Measurements from ENCODE around the gene EXOC6B. TPM values are rescaled to one million over a fixed set of nuclear protein-coding genes. Genes with fewer than 3 reads are reported as not detected.

Gene EXOC6B
- total RNA-seq, 1 donor from 2014 or later: 46.1 TPM

- Mint-ChIP-seq H3K27ac (no peak overlapping the region), H3K36me3 (peaks cover 12% of the 10 kb centered on the region), H3K4me3 (no peak overlapping the region), H3K4me1 (ENCODE audit: unreplicated experiment) (peaks cover 18% of the 10 kb centered on the region), H3K9me3 (no peaks in the 10 kb centered on the region), H3K27me3 (no peaks in the 10 kb centered on the region)
- TF ChIP-seq CTCF (conservative IDR thresholded peaks at IDR 0.05): no peak
- DNase-seq (ENCODE audit: extremely low spot score, unreplicated experiment): no peak
These were observed 150.6 kb downstream of the EXOC6B start for GRCh38 chr2:72674982-72675915.

- Mint-ChIP-seq H3K27me3 (no peaks in the 10 kb centered on the region), H3K4me1 (ENCODE audit: unreplicated experiment) (peaks cover 18% of the 10 kb centered on the region), H3K9me3 (no peaks in the 10 kb centered on the region), H3K36me3 (peaks cover 20% of the 10 kb centered on the region), H3K4me3 (no peak overlapping the region), H3K27ac (no peak overlapping the region)
- no peak for DNase-seq (ENCODE audit: extremely low spot score, unreplicated experiment)
- TF ChIP-seq CTCF (conservative IDR thresholded peaks at IDR 0.05): no peak
These were observed 152.6 kb downstream of the EXOC6B start for GRCh38 chr2:72673279-72673678.

GRCh38 chr2:72669121-72669520 is 156.7 kb downstream of the EXOC6B start:
- Mint-ChIP-seq H3K9me3 (peaks cover 10% of the 10 kb centered on the region), H3K27ac (no peak overlapping the region), H3K36me3 (peaks cover 46% of the 10 kb centered on the region), H3K4me3 (no peak overlapping the region), H3K4me1 (ENCODE audit: unreplicated experiment) (no peaks in the 10 kb centered on the region), H3K27me3 (no peaks in the 10 kb centered on the region)
- TF ChIP-seq CTCF (conservative IDR thresholded peaks at IDR 0.05): no peak
- DNase-seq (ENCODE audit: extremely low spot score, unreplicated experiment): no peak

- no peak for DNase-seq (ENCODE audit: extremely low spot score, unreplicated experiment)
- no peaks in the 10 kb centered on the region for H3K27me3 Mint-ChIP-seq
- H3K36me3 Mint-ChIP-seq: peaks cover 46% of the 10 kb centered on the region
- H3K9me3 Mint-ChIP-seq: peaks cover 10% of the 10 kb centered on the region
- no peak overlapping the region for H3K27ac Mint-ChIP-seq
- no peak overlapping the region for H3K4me3 Mint-ChIP-seq
- TF ChIP-seq CTCF (conservative IDR thresholded peaks at IDR 0.05): no peak
- no peaks in the 10 kb centered on the region for H3K4me1 Mint-ChIP-seq (ENCODE audit: unreplicated experiment)
These were observed 157.2 kb downstream of the EXOC6B start for GRCh38 chr2:72668647-72669046.

- no peak for TF ChIP-seq CTCF (conservative IDR thresholded peaks at IDR 0.05)
- DNase-seq (ENCODE audit: extremely low spot score, unreplicated experiment): no peak
- no peaks in the 10 kb centered on the region for H3K4me1 Mint-ChIP-seq (ENCODE audit: unreplicated experiment)
- H3K4me3 Mint-ChIP-seq: no peak overlapping the region
- H3K36me3 Mint-ChIP-seq: peaks cover 36% of the 10 kb centered on the region
- no peaks in the 10 kb centered on the region for H3K27me3 Mint-ChIP-seq
- H3K9me3 Mint-ChIP-seq: peaks cover 10% of the 10 kb centered on the region
- H3K27ac Mint-ChIP-seq: no peak overlapping the region
These were observed 160.4 kb downstream of the EXOC6B start for GRCh38 chr2:72665448-72665847.
